H1 (cell line): ENCODE results near the gene CKB. TPM values are rescaled to one million over a fixed set of nuclear protein-coding genes. Genes with fewer than 3 reads are reported as not detected.

Experiments
- BACH1 ChIP-seq: IDR thresholded peaks from 2 replicates; pipeline ENCODE4 v1.6.1; 2012; ENCODE audit warnings: low read length, improper control_type of control experiment
- HDAC6 ChIP-seq: IDR thresholded peaks from one replicate; pipeline ENCODE4 v1.7.1; 2012; ENCODE audit warnings: low read depth, mild to moderate bottlenecking, inconsistent platforms, low read length, moderate library complexity
- NRF1 ChIP-seq: IDR thresholded peaks from 2 replicates; pipeline ENCODE4 v1.6.1; 2011; ENCODE audit warnings: mild to moderate bottlenecking, low read depth, low read length, improper control_type of control experiment
- polyA plus RNA-seq, 7 experiments: library from polyadenylated mRNA; depleted of rRNA in 3 of 7; stranded (reverse) in 5 of 7; unstranded in 2 of 7; fragments of >200 nt in 5 of 7; fragments of 200-250 nt in 2 of 7; gene quantifications; 1 replicate in 5 of 7; 2 replicates in 1 of 7; 4 replicates in 1 of 7; pipeline versions ENCODE4 v1.2.1 to v1.2.3, GENCODE V29; 2011 to 2013; ENCODE audit warnings: missing spikeins in 2 of 7, mixed read lengths in 2 of 7
- total RNA-seq: library from RNA; stranded (reverse); fragmentation: NEBNext Ultra II Directional; extraction: Animal tissue kit (Norgen Biotek cat#: 25700); gene quantifications from 2 replicates; pipeline ENCODE4 v1.2.1, GENCODE V29; 2021
- TF ChIP-seq, protein P1 (sequence below): IDR thresholded peaks from 2 replicates; pipeline ENCODE4 v1.6.1; 2012; ENCODE audit warnings: inconsistent platforms

Gene CKB
- total and polyA plus RNA-seq, 2 of the 8 experiments (the other 6 are each of a cell fraction or from before 2014, with no cell fraction given): 538 to 950 TPM

DNA sequence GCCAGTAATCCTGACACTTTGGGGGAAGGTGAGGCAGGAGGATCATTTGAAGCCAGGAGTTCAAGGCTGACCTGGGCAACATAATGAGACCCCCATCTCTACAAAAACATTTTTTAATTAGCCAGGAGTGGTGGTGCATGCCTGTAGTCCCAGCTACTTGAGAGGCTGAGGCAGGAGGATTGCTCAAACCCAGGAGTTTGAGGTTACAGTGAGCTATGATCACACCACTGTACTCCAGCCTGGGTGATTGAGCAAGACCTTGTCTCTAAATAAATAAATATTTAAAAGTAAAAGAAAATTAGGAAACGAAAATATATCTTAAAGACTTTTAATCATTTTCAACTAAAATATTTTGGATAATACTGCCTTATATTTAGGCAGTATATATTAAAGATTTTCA is 25.9 kb downstream of the CKB start (continued):
- TF ChIP-seq, protein P1, sequence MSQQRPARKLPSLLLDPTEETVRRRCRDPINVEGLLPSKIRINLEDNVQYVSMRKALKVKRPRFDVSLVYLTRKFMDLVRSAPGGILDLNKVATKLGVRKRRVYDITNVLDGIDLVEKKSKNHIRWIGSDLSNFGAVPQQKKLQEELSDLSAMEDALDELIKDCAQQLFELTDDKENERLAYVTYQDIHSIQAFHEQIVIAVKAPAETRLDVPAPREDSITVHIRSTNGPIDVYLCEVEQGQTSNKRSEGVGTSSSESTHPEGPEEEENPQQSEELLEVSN: no peak
- no peak for TF ChIP-seq HDAC6
- no peak for TF ChIP-seq BACH1
- TF ChIP-seq NRF1: no peak
